Measurements from ENCODE around the gene DTNBP1. TPM values are rescaled to one million over a fixed set of nuclear protein-coding genes. Genes with fewer than 3 reads are reported as not detected.

The DTNBP1 gene
- total RNA-seq, 4 donors from 2014 or later, result 5.2 to 14.7 (median 7.5) TPM

DNA sequence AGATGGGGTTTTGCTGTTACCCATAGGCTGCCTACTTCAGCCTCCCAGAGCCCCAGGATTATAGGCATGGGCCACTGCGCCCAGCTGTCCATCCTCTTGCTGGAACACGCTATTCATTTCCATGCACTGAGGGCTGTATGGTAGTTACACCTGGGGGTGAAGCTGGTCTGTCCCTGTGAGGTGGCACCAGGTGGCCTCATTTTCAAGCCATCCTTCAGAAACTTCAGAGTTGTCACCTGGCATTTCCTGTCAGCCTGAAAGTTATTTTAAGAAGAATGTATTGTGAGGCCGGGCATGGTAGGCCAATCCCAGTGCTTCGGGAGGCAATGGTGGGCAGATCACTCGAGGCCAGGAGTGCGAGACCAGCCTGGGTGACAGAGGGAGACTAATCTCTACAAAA is 147.6 kb downstream of the DTNBP1 start:
- no peaks in the 10 kb centered on the region for H3K9me3 ChIP-seq
- no peak overlapping the region for H3K27ac ChIP-seq
- no peaks in the 10 kb centered on the region for H3K27me3 ChIP-seq
- TF ChIP-seq, protein P1, sequence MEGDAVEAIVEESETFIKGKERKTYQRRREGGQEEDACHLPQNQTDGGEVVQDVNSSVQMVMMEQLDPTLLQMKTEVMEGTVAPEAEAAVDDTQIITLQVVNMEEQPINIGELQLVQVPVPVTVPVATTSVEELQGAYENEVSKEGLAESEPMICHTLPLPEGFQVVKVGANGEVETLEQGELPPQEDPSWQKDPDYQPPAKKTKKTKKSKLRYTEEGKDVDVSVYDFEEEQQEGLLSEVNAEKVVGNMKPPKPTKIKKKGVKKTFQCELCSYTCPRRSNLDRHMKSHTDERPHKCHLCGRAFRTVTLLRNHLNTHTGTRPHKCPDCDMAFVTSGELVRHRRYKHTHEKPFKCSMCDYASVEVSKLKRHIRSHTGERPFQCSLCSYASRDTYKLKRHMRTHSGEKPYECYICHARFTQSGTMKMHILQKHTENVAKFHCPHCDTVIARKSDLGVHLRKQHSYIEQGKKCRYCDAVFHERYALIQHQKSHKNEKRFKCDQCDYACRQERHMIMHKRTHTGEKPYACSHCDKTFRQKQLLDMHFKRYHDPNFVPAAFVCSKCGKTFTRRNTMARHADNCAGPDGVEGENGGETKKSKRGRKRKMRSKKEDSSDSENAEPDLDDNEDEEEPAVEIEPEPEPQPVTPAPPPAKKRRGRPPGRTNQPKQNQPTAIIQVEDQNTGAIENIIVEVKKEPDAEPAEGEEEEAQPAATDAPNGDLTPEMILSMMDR (IDR thresholded peaks at IDR 0.05), result no peak
- no peak for TF ChIP-seq POLR2A (IDR thresholded peaks at IDR 0.05)
- WGBS, 2 donors, result 83 to 100% methylated on average over 3 to 4 of the region's 6 CpGs
- H3K4me1 ChIP-seq, result no peaks in the 10 kb centered on the region
- peaks cover 29 to 99% (median 29%) of the 10 kb centered on the region in 3 donors for H3K36me3 ChIP-seq
- DNase-seq, result no peak
- H3K4me3 ChIP-seq, result no peak overlapping the region
- intact Hi-C loops (cut with DNase I), result loop anchor here (10.0 kb wide), 1 partner anchor 100 kb away; no protein-coding TSS in a partner anchor

DNA sequence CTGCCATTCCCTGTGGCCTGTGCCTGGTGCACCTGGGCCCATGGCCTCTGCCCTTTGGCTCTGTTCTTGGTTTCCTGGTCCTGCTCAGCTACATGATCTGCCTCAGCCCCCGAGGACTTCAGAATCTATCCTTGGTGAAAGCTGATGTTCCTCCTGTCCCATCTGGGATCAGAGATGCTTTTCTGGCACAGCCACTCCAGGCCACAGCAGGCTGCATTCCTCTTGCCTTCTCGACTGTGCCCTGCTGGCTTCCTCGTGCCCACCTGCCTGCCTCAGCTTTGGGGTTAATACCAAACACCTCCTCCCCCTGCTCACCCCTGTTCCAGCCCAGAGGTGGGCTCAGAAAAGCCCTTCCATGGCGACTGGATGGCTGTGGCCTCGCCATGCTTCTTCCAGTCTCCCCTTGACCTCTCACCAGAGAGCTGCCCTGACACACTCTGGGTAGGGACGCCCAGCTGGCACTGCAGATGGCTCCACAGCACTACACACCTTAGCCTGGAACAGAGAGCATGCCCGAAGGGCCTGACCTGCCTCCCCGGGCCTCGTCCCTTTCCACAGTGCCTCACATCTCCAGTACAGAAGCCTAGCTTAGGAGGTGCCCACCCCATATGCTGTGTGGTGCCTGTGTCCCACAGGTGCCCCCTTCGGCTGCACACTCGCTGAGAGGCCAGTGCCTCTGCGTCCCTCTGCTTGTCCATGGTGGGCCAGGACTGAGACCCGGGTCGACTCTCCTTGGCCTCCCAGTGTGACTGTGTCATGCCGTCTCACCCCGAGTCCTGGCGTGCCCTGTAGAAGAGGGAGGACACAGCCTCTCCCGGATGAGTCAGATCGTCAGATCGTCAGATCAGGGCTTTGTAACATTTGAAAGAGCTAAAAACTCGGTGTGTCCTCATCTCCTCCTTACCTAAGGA is 148.8 kb downstream of the DTNBP1 start:
- 64 to 90% methylated on average over 7 to 12 of the region's 21 CpGs for WGBS, 2 donors
- Histone ChIP-seq H3K4me1 (no peaks in the 10 kb centered on the region), H3K4me3 (no peak overlapping the region), H3K27me3 (no peaks in the 10 kb centered on the region), H3K27ac (no peak overlapping the region), H3K36me3 (peaks cover 29 to 99% (median 29%) of the 10 kb centered on the region in 3 donors), H3K9me3 (no peaks in the 10 kb centered on the region)
- intact Hi-C loops (cut with DNase I), result loop anchor here (10.0 kb wide), 1 partner anchor 101 kb away; no protein-coding TSS in a partner anchor
- TF ChIP-seq, protein P1 (IDR thresholded peaks at IDR 0.05), result no peak
- TF ChIP-seq POLR2A (IDR thresholded peaks at IDR 0.05), result no peak
- DNase-seq, result no peak

- peaks cover 21 to 99% (median 29%) of the 10 kb centered on the region in 3 donors for H3K36me3 ChIP-seq
- H3K4me1 ChIP-seq, result no peaks in the 10 kb centered on the region
- TF ChIP-seq, protein P1 (IDR thresholded peaks at IDR 0.05), result no peak
- no peak for TF ChIP-seq POLR2A (IDR thresholded peaks at IDR 0.05)
- H3K9me3 ChIP-seq, result no peaks in the 10 kb centered on the region
- no peak overlapping the region for H3K4me3 ChIP-seq
- H3K27ac ChIP-seq, result no peak overlapping the region
- DNase-seq, result no peak
- WGBS, 2 donors, result 89 to 94% methylated on average over 20 to 22 of the region's 34 CpGs
- H3K27me3 ChIP-seq, result no peaks in the 10 kb centered on the region
- intact Hi-C loops (cut with DNase I), result loop anchor here (10.0 kb wide), 1 partner anchor 102 kb away; no protein-coding TSS in a partner anchor
These were observed 149.6 kb downstream of the DTNBP1 start for GRCh38 chr6:15513131-15513771.

DNA sequence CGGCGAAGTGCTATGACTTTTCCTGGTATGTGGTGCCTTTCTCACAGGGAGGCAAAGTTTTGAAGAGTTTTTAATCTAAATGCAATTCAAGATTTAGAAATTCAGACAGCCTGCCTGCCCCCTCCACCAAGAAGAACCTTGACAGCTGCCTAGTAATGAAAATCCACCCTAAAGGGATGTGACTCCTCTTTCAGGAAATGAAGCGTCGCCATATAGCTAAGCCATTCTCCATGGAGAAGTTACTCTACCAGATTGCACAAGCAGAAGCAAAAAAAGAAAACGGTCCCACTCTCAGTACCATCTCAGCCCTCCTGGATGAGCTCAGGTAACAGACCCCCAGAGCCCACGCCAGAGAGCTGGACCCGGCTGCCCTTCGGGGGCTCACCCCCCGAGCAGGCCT is 150.1 kb downstream of the DTNBP1 start:
- intact Hi-C loops (cut with DNase I), result loop anchor here (10.0 kb wide), 1 partner anchor 102 kb away; no protein-coding TSS in a partner anchor
- 80 to 86% methylated on average over 4 to 6 of the region's 9 CpGs for WGBS, 2 donors

More for the DNA sequence above, 150.1 kb downstream of the DTNBP1 start:
- TF ChIP-seq, protein P1 (IDR thresholded peaks at IDR 0.05), result no peak
- no peak for TF ChIP-seq POLR2A (IDR thresholded peaks at IDR 0.05)
- no peaks in the 10 kb centered on the region for H3K27me3 ChIP-seq
- no peaks in the 10 kb centered on the region for H3K9me3 ChIP-seq
- no peak overlapping the region for H3K4me3 ChIP-seq
- no peaks in the 10 kb centered on the region for H3K4me1 ChIP-seq
- no peak overlapping the region for H3K27ac ChIP-seq
- peaks cover 18 to 99% (median 30%) of the 10 kb centered on the region in 3 donors for H3K36me3 ChIP-seq
- no peak for DNase-seq

All from esophagus squamous epithelium (tissue), 5 donors.